Psoas muscle (tissue), 8 donors: ENCODE measurements around the gene CNTNAP3B. TPM values are rescaled to one million over a fixed set of nuclear protein-coding genes. Genes with fewer than 3 reads are reported as not detected.
"Not testable (repeated sequence)": the region's sequence is repeated elsewhere in the genome, so short reads cannot be mapped to it uniquely, and the experiment has no call there.

Source experiments
- ATAC-seq, 4 donors: fragments of 200-7000 bp; cut with Tn5 transposase; one replicate each; pipeline ENCODE4 v1.9.1; 2020; ENCODE audit warnings: moderate library complexity in 3 of 4, mild to moderate bottlenecking in 2 of 4
- DNase-seq, 2 donors: peaks; one replicate each; pipeline ENCODE4 v3.0.0-alpha.2; 2020
- H3K27ac ChIP-seq: fragments of 200-600 bp; one replicate; pipeline ENCODE4 v1.8.0; 2022
- H3K27me3 ChIP-seq, 3 donors: fragments of 200-600 bp in 1 of 3; one replicate each; pipeline versions ENCODE4 v1.6.1 to v1.8.0; 2013 to 2022; ENCODE audit warnings: low read length in 2 of 3, mild to moderate bottlenecking in 2 of 3, moderate library complexity in 1 of 3; ENCODE audit not compliant: insufficient read depth in 3 of 3
- H3K36me3 ChIP-seq, 2 donors: fragments of 200-600 bp in 1 of 2; one replicate each; pipeline versions ENCODE4 v1.6.1 to v1.8.0; 2013 to 2022; ENCODE audit warnings: low read depth in 1 of 2, mild to moderate bottlenecking in 1 of 2, moderate library complexity in 1 of 2; ENCODE audit not compliant: insufficient read depth in 1 of 2
- H3K4me1 ChIP-seq: fragments of 200-600 bp; one replicate; pipeline ENCODE4 v1.8.0; 2022
- H3K4me3 ChIP-seq: fragments of 200-600 bp; one replicate; pipeline ENCODE4 v1.8.0; 2022; ENCODE audit warnings: mild to moderate bottlenecking
- H3K9me3 ChIP-seq: fragments of 200-600 bp; one replicate; pipeline ENCODE4 v1.8.0; 2022
- WGBS, 3 donors: extraction: QIAGEN DNeasy Blood & Tissue Kit; methylation state at CpG; one replicate each; pipeline versions ENCODE4 v1.1.6 to v1.1.7; 2013; 5-methylcytosine and 5-hydroxymethylcytosine counted together
- intact Hi-C, 2 donors: fragments of 100-400 bp; cut with DNase I; formaldehyde crosslinking; loops; one replicate each; pipeline versions ENCODE4 v1.11.0 to v1.14.2; 2022
- polyA plus RNA-seq, 3 donors: library from polyadenylated mRNA; stranded (reverse); fragments of 200-250 nt; gene quantifications; one replicate each; pipeline ENCODE4 v1.2.3, GENCODE V29; 2013
- total RNA-seq, 4 donors: library from RNA; stranded (reverse); fragmentation: NEBNext Ultra II Directional in 2 of 4; extraction: Animal tissue kit (Norgen Biotek cat#: 25700) in 2 of 4; gene quantifications; one replicate each; pipeline versions ENCODE4 v1.2.1 to v1.2.4, GENCODE V29; 2021 to 2023
- donor health status: healthy with polysubstance abuse.
- donor health status: DM: no; HTN: no; CAD: no; lungs with moderate emphysema.
- donor health status: Bipolar disorder and iron deficiency.
- donor health status: healthy.
- donor health status: DM: yes; HTN: yes; CAD: no.
- donor health status: DM: no; HTN: no; CAD: no.
- donor health status: DM: no; HTN: no; CAD: no.
- donor health status: DM: yes; HTN: yes; CAD: no.

Gene CNTNAP3B
- total and polyA plus RNA-seq, 7 donors = 0.65 to 2.6 (median 1.3) TPM

DNA sequence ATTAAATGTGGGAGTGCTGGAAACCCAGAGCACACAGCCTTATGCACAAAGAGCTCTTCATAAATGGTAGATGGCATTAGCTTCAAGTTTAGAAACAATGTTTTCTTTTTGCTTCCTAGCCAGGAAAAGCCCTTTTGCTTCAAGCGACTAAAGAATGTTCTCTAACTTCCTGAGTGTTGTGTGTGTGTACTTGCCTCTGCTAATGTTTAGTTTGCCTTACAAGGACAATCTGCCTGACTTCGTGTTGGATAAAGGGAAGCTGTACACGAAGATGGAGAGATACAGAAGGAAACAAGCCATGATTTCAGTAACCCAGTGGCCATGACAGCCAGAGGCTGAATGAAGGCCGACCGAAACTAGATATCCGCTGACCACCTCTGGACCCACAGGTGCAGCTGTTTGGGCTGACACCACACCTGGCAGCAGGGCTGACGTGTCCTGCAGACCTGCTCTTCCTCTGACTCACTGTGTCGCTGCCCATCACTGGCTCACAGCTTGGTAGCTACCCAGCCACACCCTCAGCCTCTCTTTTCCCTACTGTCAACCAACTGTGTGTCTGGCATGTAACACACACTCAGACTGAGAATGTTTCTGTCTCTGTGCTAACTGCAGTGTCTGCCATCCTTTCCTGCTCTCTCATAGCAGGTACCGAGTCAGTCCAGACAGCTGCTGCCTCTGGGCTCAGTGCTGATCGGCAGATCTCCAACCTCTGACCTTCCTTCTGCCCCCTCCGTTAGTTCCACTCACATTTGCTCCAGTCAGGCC lies 59.0 kb downstream of the CNTNAP3B start:
- H3K9me3 ChIP-seq, H3K4me3 ChIP-seq, DNase-seq, intact Hi-C loops, H3K27me3 ChIP-seq, H3K27ac ChIP-seq, H3K4me1 ChIP-seq, H3K36me3 ChIP-seq, ATAC-seq: not testable (repeated sequence)
- WGBS, 3 donors = 21 to 23% (median 22%) methylated on average over 3 of the region's 11 CpGs

DNA sequence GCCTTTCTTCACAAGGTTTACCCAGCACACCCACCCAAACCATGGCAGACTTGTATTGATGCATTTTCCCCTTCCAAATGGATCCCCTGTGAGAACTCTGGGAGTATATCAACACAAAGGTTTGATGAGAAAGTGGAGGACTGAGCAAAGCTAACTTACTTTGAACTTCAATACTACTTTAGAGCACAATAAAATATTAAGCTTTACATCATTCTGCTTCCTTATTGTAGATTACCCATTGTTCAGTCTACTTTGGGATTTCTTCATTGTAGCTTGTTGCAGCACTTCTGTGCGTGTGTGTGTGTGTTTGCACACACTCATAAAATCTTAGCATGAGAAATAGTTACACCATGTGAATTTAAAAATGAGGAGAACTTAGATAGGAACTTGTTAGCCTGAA lies 75.4 kb downstream of the CNTNAP3B start:
- intact Hi-C loops, H3K4me3 ChIP-seq, H3K27me3 ChIP-seq, ATAC-seq, H3K27ac ChIP-seq, H3K9me3 ChIP-seq, H3K4me1 ChIP-seq, H3K36me3 ChIP-seq, DNase-seq: not testable (repeated sequence)
- 81 to 91% methylated on average over 1 of the region's 1 CpG; no CpG with 5 or more reads in 1 of the 3 donors for WGBS, 3 donors

DNA sequence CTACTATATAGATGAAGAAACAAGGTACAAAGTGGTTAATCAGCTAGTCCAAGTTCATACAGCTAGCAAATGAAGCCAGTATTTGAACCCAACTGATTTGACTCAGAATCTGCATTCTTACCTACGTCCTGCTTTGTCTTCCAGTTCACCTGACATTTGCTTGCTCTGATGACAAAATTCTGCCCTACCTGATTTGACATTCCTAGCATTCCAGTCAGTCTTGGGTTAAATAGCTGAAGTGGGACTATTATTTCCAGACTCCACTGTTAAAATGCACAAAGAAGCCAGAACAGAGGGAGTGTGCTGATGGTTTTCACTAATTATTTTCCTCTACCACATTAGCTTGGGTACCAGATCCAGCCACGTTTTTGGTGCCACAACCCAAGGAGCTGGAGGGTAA lies 78.5 kb downstream of the CNTNAP3B start:
- H3K27me3 ChIP-seq, H3K27ac ChIP-seq, H3K36me3 ChIP-seq, intact Hi-C loops, H3K4me1 ChIP-seq, H3K4me3 ChIP-seq, ATAC-seq, H3K9me3 ChIP-seq, DNase-seq: not testable (repeated sequence)
- WGBS, 3 donors = no CpG with 5 or more reads among the region's 2 CpGs

DNA sequence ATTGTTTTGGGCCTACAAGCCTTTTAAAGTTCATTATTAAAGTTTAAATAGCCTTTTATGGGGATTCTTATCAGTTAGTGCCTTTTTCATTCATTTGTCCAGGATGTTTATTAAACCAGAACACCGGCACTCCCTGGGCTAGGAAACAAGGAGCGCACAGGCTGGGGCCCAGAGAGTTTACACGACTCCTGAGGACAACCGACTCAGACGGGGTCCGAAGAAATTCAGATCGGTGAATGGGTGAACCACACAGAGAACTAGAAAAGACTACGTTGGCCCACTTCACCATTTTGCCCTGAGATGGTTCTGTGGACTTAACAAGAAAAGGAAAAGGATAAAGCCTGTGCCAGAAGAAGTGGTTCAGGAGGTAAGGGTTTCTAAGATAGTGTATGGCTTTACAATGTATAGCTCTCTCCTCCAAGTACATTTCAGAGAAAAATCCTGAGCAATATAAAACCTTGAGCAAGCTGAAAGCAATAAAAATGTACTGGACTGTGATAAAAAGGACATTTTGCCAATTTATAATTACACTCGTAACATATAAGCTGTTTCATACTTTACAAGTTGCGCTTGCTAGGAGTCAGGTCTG lies 84.7 kb downstream of the CNTNAP3B start:
- intact Hi-C loops, H3K9me3 ChIP-seq, H3K27me3 ChIP-seq, H3K27ac ChIP-seq, H3K4me3 ChIP-seq, DNase-seq, H3K4me1 ChIP-seq, ATAC-seq, H3K36me3 ChIP-seq: not testable (repeated sequence)
- WGBS, 3 donors = 78 to 93% (median 87%) methylated on average over 6 to 10 of the region's 10 CpGs

GRCh38 chr9:42033541-42033940 lies 95.7 kb downstream of the CNTNAP3B start:
- H3K4me1 ChIP-seq, H3K27me3 ChIP-seq, H3K36me3 ChIP-seq, ATAC-seq, H3K4me3 ChIP-seq, H3K9me3 ChIP-seq, DNase-seq, H3K27ac ChIP-seq, intact Hi-C loops: not testable (repeated sequence)
- no CpG with 5 or more reads among the region's 3 CpGs for WGBS, 3 donors

- DNase-seq, H3K9me3 ChIP-seq, H3K4me1 ChIP-seq, H3K27me3 ChIP-seq, H3K4me3 ChIP-seq, H3K36me3 ChIP-seq, H3K27ac ChIP-seq, ATAC-seq, intact Hi-C loops: not testable (repeated sequence)
These were observed 108.6 kb downstream of the CNTNAP3B start for GRCh38 chr9:42020639-42021038.

- H3K27ac ChIP-seq, DNase-seq, H3K27me3 ChIP-seq, H3K4me1 ChIP-seq, ATAC-seq, H3K4me3 ChIP-seq, H3K9me3 ChIP-seq, H3K36me3 ChIP-seq, intact Hi-C loops: not testable (repeated sequence)
- 81 to 83% (median 83%) methylated on average over 6 to 7 of the region's 7 CpGs for WGBS, 3 donors
These were observed 110.9 kb downstream of the CNTNAP3B start for GRCh38 chr9:42018220-42018922.

DNA sequence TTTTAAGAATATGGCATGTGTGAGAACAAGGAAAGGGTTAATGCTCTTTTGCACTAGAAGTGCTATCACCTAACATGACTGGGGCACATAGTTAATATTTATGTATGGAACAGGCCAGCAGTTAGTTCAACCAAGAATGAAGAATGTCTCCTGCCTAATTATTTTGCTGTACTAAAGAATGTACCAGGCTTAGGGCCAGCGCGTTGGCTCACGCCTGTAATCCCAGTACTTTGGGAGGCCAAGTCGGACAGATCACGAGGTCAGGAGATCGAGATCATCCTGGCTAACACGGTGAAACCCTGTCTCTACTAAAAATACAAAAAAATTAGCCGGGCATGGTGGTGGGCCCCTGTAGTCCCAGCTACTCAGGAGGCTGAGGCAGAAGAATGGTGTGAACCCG lies 114.9 kb downstream of the CNTNAP3B start:
- ATAC-seq, intact Hi-C loops, H3K27ac ChIP-seq, H3K36me3 ChIP-seq, DNase-seq, H3K9me3 ChIP-seq, H3K4me1 ChIP-seq, H3K27me3 ChIP-seq, H3K4me3 ChIP-seq: not testable (repeated sequence)
- WGBS, 3 donors = 63 to 77% (median 76%) methylated on average over 6 to 7 of the region's 9 CpGs

DNA sequence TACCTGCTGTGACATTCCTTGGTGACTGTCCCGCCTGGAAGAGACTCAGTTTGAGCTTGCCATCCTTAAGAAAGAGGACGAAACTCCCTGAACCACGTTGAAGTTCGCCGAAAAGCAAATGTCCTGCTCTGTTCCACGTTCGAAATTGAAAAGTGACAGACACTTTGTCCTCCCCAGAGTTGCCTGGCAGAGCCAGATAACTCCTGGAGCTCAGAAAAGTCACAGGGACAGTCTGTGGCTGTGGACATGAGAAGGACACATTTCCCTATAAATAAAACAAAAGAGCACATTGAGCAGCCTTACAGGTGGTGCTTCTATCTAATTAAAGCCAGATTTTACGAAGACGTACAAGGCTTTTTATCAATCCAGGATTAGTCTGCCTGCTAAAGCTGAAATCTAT lies 137.6 kb downstream of the CNTNAP3B start:
- no CpG with 5 or more reads among the region's 9 CpGs for WGBS, 3 donors
- not testable (repeated sequence) for DNase-seq

GRCh38 chr9:41980271-41980670 lies 149.0 kb downstream of the CNTNAP3B start:
- DNase-seq, H3K27ac ChIP-seq, H3K9me3 ChIP-seq, H3K4me3 ChIP-seq, ATAC-seq, intact Hi-C loops, H3K4me1 ChIP-seq, H3K27me3 ChIP-seq, H3K36me3 ChIP-seq: not testable (repeated sequence)
- WGBS, 3 donors = no CpG with 5 or more reads among the region's 2 CpGs

More for the DNA sequence above, 137.6 kb downstream of the CNTNAP3B start:
- ATAC-seq, H3K9me3 ChIP-seq, H3K27me3 ChIP-seq, H3K4me3 ChIP-seq, intact Hi-C loops, H3K4me1 ChIP-seq, H3K36me3 ChIP-seq, H3K27ac ChIP-seq: not testable (repeated sequence)

- H3K9me3 ChIP-seq, H3K27me3 ChIP-seq, DNase-seq, H3K36me3 ChIP-seq, ATAC-seq, H3K27ac ChIP-seq, H3K4me3 ChIP-seq, intact Hi-C loops, H3K4me1 ChIP-seq: not testable (repeated sequence)
- no CpG with 5 or more reads among the region's 5 CpGs for WGBS, 3 donors
These were observed 151.1 kb downstream of the CNTNAP3B start for GRCh38 chr9:41977965-41978600.
